Right hindlimb (tissue), 1 donor: Measurements from ENCODE around the gene SDK2.

Source experiments
- DNase-seq: peaks from one replicate; pipeline ENCODE4 v3.0.0-alpha.2; 2018

SDK2 gene

GRCh38 chr17:73410586-73411312 lies 233.5 kb downstream of the SDK2 start:
- no peak for DNase-seq

GRCh38 chr17:73404246-73404645 lies 240.0 kb downstream of the SDK2 start:
- no peak for DNase-seq

GRCh38 chr17:73402466-73402865 lies 241.8 kb downstream of the SDK2 start:
- no peak for DNase-seq

GRCh38 chr17:73401911-73402310 lies 242.3 kb downstream of the SDK2 start:
- peak; percentile 81 for DNase-seq

- no peak for DNase-seq
Measured at GRCh38 chr17:73400915-73401545, 243.2 kb downstream of the SDK2 start.

GRCh38 chr17:73399056-73399455 lies 245.2 kb downstream of the SDK2 start:
- DNase-seq = no peak

GRCh38 chr17:73397856-73398540 lies 246.2 kb downstream of the SDK2 start:
- no peak for DNase-seq

- DNase-seq = no peak
Measured at GRCh38 chr17:73397278-73397826, 246.9 kb downstream of the SDK2 start.

GRCh38 chr17:73396431-73397277 lies 247.6 kb downstream of the SDK2 start:
- DNase-seq = no peak

- DNase-seq = no peak
Measured at GRCh38 chr17:73394512-73395450, 249.5 kb downstream of the SDK2 start.

GRCh38 chr17:73393962-73394361 lies 250.3 kb downstream of the SDK2 start:
- DNase-seq = no peak

GRCh38 chr17:73393381-73393780 lies 250.9 kb downstream of the SDK2 start:
- no peak for DNase-seq

GRCh38 chr17:73391331-73392265 lies 252.6 kb downstream of the SDK2 start:
- no peak for DNase-seq

GRCh38 chr17:73390851-73391250 lies 253.4 kb downstream of the SDK2 start:
- DNase-seq = no peak

- DNase-seq = no peak
Measured at GRCh38 chr17:73390221-73390620, 254.0 kb downstream of the SDK2 start.

GRCh38 chr17:73389411-73389810 lies 254.8 kb downstream of the SDK2 start:
- DNase-seq = no peak

GRCh38 chr17:73388578-73388905 lies 255.7 kb downstream of the SDK2 start:
- DNase-seq = no peak

GRCh38 chr17:73387746-73388577 lies 256.3 kb downstream of the SDK2 start:
- no peak for DNase-seq

GRCh38 chr17:73386561-73386960 lies 257.7 kb downstream of the SDK2 start:
- no peak for DNase-seq

GRCh38 chr17:73384926-73385325 lies 259.3 kb downstream of the SDK2 start:
- DNase-seq = no peak
